B cell (primary cell): ENCODE measurements around the gene AQP10. TPM values are rescaled to one million over a fixed set of nuclear protein-coding genes. Genes with fewer than 3 reads are reported as not detected.

Experiments
- ATAC-seq: fragments of 200-7000 bp; cut with Tn5 transposase; one replicate; pipeline ENCODE4 v1.10.0; 2021; ENCODE audit warnings: low read depth, mild to moderate bottlenecking, moderate number of reproducible peaks, moderate library complexity
- CTCF ChIA-PET: fragments of 350-600 bp; sonication (Branson Sonifier 250); formaldehyde crosslinking; loops from one replicate; lab custom pipeline; 2021; ENCODE audit warnings: antibody characterized with exemption, inconsistent platforms; lab: Charles Lee
- POLR2A ChIA-PET: fragments of 350-600 bp; sonication (Branson Sonifier 250); formaldehyde crosslinking; loops from one replicate; lab custom pipeline; 2021; ENCODE audit warnings: antibody characterized with exemption; lab: Charles Lee
- DNase-seq: peaks from one replicate; pipeline ENCODE4 v3.0.0; 2013
- H2AFZ ChIP-seq: 2 replicates; pipeline ENCODE4 v1.6.1; 2012; ENCODE audit warnings: mild to moderate bottlenecking, low read depth, low read length; ENCODE audit not compliant: insufficient read depth, poor library complexity, severe bottlenecking
- H3K27ac ChIP-seq, 2 donors: 1 replicate in 1 of 2; 2 replicates in 1 of 2; pipeline ENCODE4 v1.5.1; 2012 to 2013; ENCODE audit warnings: low read length in 2 of 2, mild to moderate bottlenecking in 2 of 2, moderate library complexity in 1 of 2
- H3K27me3 ChIP-seq, 4 experiments: fragments of 200-600 bp in 1 of 4; sonication (generic) in 1 of 4; replicated peaks in 1 of 4; 1 replicate in 2 of 4; 2 replicates in 2 of 4; pipeline versions ENCODE4 v1.6.1 to v1.7.0; 2013 to 2016; ENCODE audit warnings: low read length in 3 of 4, mild to moderate bottlenecking in 2 of 4, mixed read lengths in 1 of 4, moderate library complexity in 1 of 4; ENCODE audit not compliant: insufficient read depth in 4 of 4, control insufficient read depth in 3 of 4; ENCODE audit errors: control extremely low read depth in 1 of 4
- H3K36me3 ChIP-seq, 2 experiments: replicated peaks in 1 of 2; 1 replicate in 1 of 2; 2 replicates in 1 of 2; pipeline versions ENCODE4 v1.6.1 to v1.7.1; 2013; ENCODE audit warnings: low read length in 1 of 2; ENCODE audit not compliant: insufficient read depth in 2 of 2, control insufficient read depth in 1 of 2; ENCODE audit errors: control extremely low read depth in 1 of 2, extremely low read depth in 1 of 2
- H3K4me1 ChIP-seq, 2 donors: fragments of 200-600 bp in 1 of 2; sonication (generic) in 1 of 2; 1 replicate in 1 of 2; 2 replicates in 1 of 2; pipeline versions ENCODE4 v1.5.1 to v1.6.1; 2013 to 2017; ENCODE audit warnings: low read length in 2 of 2; ENCODE audit not compliant: control insufficient read depth in 2 of 2, insufficient read depth in 2 of 2
- H3K4me2 ChIP-seq: replicated peaks from 2 replicates; pipeline ENCODE3; 2012; ENCODE audit warnings: mild to moderate bottlenecking, low read depth, low read length; ENCODE audit not compliant: poor library complexity, severe bottlenecking
- H3K4me3 ChIP-seq, 5 experiments: fragments of 200-600 bp in 1 of 5; sonication (generic) in 1 of 5; 1 replicate in 3 of 5; 2 replicates in 2 of 5; pipeline versions ENCODE4 v1.5.1 to v1.7.0; 2011 to 2016; ENCODE audit warnings: low read length in 4 of 5, mild to moderate bottlenecking in 4 of 5, low read depth in 2 of 5, control low read depth in 1 of 5, moderate library complexity in 1 of 5; ENCODE audit not compliant: insufficient read depth in 1 of 5; ENCODE audit errors: control extremely low read depth in 1 of 5, extremely low read depth in 1 of 5
- H3K79me2 ChIP-seq: fragments of 200-600 bp; sonication (generic); one replicate; pipeline ENCODE4 v1.6.0; 2016; ENCODE audit warnings: low read length; ENCODE audit not compliant: control insufficient read depth, insufficient read depth
- H3K9ac ChIP-seq: fragments of 200-600 bp; sonication (generic); 2 replicates; pipeline ENCODE4 v1.6.1; 2017; ENCODE audit warnings: mild to moderate bottlenecking, low read length, moderate library complexity
- H3K9me3 ChIP-seq, 3 donors: one replicate each; pipeline versions ENCODE4 v1.6.1 to v1.7.1; 2013; ENCODE audit warnings: low read length in 2 of 3; ENCODE audit not compliant: control insufficient read depth in 2 of 3, insufficient read depth in 1 of 3; ENCODE audit errors: control extremely low read depth in 1 of 3
- H4K20me1 ChIP-seq: 2 replicates; pipeline ENCODE4 v1.6.0; 2012; ENCODE audit warnings: mild to moderate bottlenecking, low read length; ENCODE audit not compliant: insufficient read depth, control insufficient read depth, poor library complexity, severe bottlenecking
- H3K27ac Mint-ChIP-seq: one replicate; pipeline ENCODE4 v1.8.0; 2021; ENCODE audit warnings: mixed read lengths
- H3K27me3 Mint-ChIP-seq: one replicate; pipeline ENCODE4 v1.8.0; 2021; ENCODE audit warnings: mixed read lengths
- H3K4me1 Mint-ChIP-seq: one replicate; pipeline ENCODE4 v1.8.0; 2021; ENCODE audit warnings: mixed read lengths
- H3K4me3 Mint-ChIP-seq: one replicate; pipeline ENCODE4 v1.8.0; 2021; ENCODE audit warnings: mixed read lengths
- H3K9me3 Mint-ChIP-seq: one replicate; pipeline ENCODE4 v1.8.0; 2022; ENCODE audit warnings: mixed read lengths; ENCODE audit not compliant: insufficient read depth
- EZH2 ChIP-seq: IDR thresholded peaks from 2 replicates; pipeline ENCODE4 v1.6.1; 2012; ENCODE audit warnings: borderline replicate concordance, low read depth, mild to moderate bottlenecking, moderate library complexity, low read length; ENCODE audit not compliant: insufficient read depth, poor library complexity, severe bottlenecking
- WGBS: methylation state at CpG from one replicate; pipeline ENCODE4 v1.1.5; 2013; ENCODE audit warnings: missing lambda C conversion rate; ENCODE audit not compliant: insufficient coverage; 5-methylcytosine and 5-hydroxymethylcytosine counted together
- intact Hi-C: fragments of 100-400 bp; cut with micrococcal nuclease; formaldehyde crosslinking; loops from one replicate; pipeline ENCODE4 v1.10.0; 2022
- polyA plus RNA-seq: library from polyadenylated mRNA; depleted of rRNA; stranded (reverse); fragments of >200 nt; gene quantifications from 2 replicates; pipeline ENCODE4 v1.2.3, GENCODE V29; 2012
- total RNA-seq, 2 donors: library from RNA; stranded (reverse); fragments of 120-200 nt in 1 of 2; gene quantifications; 1 replicate in 1 of 2; 2 replicates in 1 of 2; pipeline versions ENCODE4 v1.2.3 to v1.2.4, GENCODE V29; 2013 to 2022
- TF ChIP-seq, protein P1 (sequence below): fragments of 200-600 bp; IDR thresholded peaks from one replicate; pipeline ENCODE4 v1.8.0; 2022; ENCODE audit warnings: antibody characterized with exemption, mild to moderate bottlenecking

AQP10 gene
- total and polyA plus RNA-seq, 2 donors (not counting 1 experiment from before 2014, with no cell fraction given): 0.06 TPM; not detected in 1

- ATAC-seq (peak; percentile 91), DNase-seq (peak; percentile 99)
- peak within 1 kb of the TSS; percentile 90 for H3K9ac ChIP-seq
- ChIA-PET CTCF (interaction anchor here (0.7 to 7.4 kb wide), 18 partner anchors 13 to 762 kb away, joined by 3 to 52 read pairs (median 4); partner anchors contain the start of genes CHTOP, RPS27 and UBAP2L), POLR2A (interaction anchor here (0.6 to 1.2 kb wide), 10 partner anchors 38 to 901 kb away, joined by 3 to 11 read pairs (median 4); partner anchors contain the start of gene KRTCAP2)
- H2AFZ ChIP-seq: peak within 1 kb of the TSS; percentile 84
- intact Hi-C loops: loop anchor here (1.0 to 5.0 kb wide), 12 partner anchors 52 to 760 kb away; partner anchors contain the start of genes CRTC2, ILF2, RPS27 and UBAP2L
- TF ChIP-seq, protein P1, sequence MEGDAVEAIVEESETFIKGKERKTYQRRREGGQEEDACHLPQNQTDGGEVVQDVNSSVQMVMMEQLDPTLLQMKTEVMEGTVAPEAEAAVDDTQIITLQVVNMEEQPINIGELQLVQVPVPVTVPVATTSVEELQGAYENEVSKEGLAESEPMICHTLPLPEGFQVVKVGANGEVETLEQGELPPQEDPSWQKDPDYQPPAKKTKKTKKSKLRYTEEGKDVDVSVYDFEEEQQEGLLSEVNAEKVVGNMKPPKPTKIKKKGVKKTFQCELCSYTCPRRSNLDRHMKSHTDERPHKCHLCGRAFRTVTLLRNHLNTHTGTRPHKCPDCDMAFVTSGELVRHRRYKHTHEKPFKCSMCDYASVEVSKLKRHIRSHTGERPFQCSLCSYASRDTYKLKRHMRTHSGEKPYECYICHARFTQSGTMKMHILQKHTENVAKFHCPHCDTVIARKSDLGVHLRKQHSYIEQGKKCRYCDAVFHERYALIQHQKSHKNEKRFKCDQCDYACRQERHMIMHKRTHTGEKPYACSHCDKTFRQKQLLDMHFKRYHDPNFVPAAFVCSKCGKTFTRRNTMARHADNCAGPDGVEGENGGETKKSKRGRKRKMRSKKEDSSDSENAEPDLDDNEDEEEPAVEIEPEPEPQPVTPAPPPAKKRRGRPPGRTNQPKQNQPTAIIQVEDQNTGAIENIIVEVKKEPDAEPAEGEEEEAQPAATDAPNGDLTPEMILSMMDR: peak; percentile 82
- no peak for TF ChIP-seq EZH2
- H3K27ac ChIP-seq: peak within 1 kb of the TSS; percentile 90 to 93
- Mint-ChIP-seq H3K9me3 (no peaks in the 10 kb centered on the region), H3K27ac (peak within 1 kb of the TSS; percentile 94), H3K4me1 (peaks cover 34% of the 10 kb centered on the region), H3K27me3 (no peaks in the 10 kb centered on the region), H3K4me3 (peak within 1 kb of the TSS; percentile 90)
- peaks cover 12% of the 10 kb centered on the region for H3K79me2 ChIP-seq
- H4K20me1 ChIP-seq: no peaks in the 10 kb centered on the region
- no peaks in the 10 kb centered on the region for H3K9me3 ChIP-seq
- peaks cover 0 to 34% of the 10 kb centered on the region in 2 experiments for H3K36me3 ChIP-seq
- no peaks in the 10 kb centered on the region for H3K27me3 ChIP-seq
- peaks cover 14 to 21% of the 10 kb centered on the region in 2 donors for H3K4me1 ChIP-seq
- WGBS: under 1% methylated on average over 37 of the region's 47 CpGs
- peak within 1 kb of the TSS; percentile 87 for H3K4me2 ChIP-seq
- peak within 1 kb of the TSS; percentile 88 to 99 (median 90) for H3K4me3 ChIP-seq
These were observed 48.5 kb upstream of the AQP10 start, which contains the start of gene HAX1 for GRCh38 chr1:154272217-154272998. Gene HAX1 (plus strand): TSS chr1:154272629. CDS start chr1:154272724, 95 bp downstream.
